HG03045 (cell line): ENCODE measurements around the gene PTPN18.
"Not testable (repeated sequence)": the region's sequence is repeated elsewhere in the genome, so short reads cannot be mapped to it uniquely, and the experiment has no call there.

Experiments
- ATAC-seq: cut with Tn5 transposase; IDR thresholded peaks from one replicate; pipeline ENCODE4 v1.9.1; 2021; ENCODE audit warnings: mild to moderate bottlenecking, moderate library complexity; ENCODE audit not compliant: unreplicated experiment

Gene PTPN18, protein sequence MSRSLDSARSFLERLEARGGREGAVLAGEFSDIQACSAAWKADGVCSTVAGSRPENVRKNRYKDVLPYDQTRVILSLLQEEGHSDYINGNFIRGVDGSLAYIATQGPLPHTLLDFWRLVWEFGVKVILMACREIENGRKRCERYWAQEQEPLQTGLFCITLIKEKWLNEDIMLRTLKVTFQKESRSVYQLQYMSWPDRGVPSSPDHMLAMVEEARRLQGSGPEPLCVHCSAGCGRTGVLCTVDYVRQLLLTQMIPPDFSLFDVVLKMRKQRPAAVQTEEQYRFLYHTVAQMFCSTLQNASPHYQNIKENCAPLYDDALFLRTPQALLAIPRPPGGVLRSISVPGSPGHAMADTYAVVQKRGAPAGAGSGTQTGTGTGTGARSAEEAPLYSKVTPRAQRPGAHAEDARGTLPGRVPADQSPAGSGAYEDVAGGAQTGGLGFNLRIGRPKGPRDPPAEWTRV

DNA sequence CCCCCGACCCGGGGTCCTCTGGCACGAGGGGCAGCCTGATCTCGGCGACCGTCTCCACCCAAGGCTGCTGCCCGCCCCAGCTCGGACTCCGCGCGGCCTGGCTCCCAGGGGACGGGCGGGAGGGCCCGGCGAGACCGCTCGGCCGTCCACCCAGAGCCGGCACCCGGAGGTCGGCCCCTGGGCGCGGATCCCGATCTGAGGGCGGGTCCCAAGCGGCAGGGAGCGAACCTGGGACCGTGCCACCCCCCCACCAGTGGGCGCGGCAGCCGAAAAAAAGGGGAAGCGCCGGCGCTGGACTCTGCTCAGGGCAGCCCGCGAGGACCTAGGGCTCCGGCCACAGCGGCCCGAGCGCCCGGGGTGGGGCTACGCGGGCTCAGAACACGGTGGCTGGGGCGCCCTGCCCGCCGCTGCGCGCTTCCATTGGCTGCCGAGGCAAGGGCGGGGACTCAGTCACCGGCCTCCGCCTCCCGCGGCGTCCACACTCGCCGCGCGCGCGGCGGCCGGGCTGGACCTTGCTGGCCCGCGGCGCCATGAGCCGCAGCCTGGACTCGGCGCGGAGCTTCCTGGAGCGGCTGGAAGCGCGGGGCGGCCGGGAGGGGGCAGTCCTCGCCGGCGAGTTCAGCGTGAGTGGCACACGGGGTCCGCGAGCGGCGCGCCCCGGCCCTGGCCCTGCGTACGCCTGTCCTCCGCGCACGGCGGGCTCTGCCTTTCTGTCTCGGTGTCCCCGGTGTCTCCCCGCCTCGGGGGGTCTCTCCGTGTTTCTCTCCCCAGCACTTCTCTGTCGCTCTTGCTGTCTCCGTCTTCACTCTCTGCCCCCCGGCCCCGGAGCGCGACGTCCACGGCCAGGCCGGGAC is at the start of gene PTPN18:
Gene PTPN18 (plus strand): TSS at position 479 of the 854 bp plus-strand sequence. CDS start 52 bp downstream, at position 531.
- peak; percentile 93 for ATAC-seq

DNA sequence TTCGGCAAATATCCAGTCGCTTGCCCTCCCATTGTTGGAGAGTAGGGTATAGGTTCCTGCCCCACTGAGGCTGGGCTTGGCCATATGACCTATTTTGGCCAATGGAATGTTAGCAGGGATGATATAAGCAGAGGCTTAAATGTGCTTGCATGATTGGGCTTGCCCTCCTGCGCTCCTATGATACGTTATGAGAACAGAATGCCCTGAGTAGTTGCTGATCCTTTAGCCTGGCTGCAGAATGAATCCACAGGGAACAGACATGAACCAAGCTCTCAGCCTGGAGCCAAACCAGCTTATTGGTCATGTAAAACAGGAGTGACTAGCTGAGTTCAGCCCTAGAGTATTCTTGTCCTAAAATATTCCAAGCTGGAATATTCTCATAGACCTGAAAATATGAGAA is 48.0 kb upstream of the PTPN18 start:
- no peak for ATAC-seq

DNA sequence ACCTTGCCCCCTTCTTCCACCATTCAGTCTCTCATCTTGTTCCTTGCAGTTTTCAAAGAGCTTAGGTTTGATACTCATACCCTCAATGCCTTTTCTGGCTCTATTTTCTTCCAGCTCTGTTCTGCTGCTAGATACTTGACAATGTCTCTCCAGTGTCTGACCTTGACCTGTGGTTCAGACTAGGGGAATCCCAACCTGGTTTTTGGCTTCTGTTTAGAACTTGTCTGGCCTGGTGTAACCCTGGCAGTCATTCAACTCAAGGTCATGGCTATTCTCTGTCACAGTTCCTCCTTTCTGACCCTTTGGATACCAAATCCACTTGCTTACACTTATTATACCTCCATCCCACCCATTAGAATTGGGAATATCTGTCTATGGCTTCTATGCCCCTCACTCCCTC is 45.0 kb upstream of the PTPN18 start:
- no peak for ATAC-seq

DNA sequence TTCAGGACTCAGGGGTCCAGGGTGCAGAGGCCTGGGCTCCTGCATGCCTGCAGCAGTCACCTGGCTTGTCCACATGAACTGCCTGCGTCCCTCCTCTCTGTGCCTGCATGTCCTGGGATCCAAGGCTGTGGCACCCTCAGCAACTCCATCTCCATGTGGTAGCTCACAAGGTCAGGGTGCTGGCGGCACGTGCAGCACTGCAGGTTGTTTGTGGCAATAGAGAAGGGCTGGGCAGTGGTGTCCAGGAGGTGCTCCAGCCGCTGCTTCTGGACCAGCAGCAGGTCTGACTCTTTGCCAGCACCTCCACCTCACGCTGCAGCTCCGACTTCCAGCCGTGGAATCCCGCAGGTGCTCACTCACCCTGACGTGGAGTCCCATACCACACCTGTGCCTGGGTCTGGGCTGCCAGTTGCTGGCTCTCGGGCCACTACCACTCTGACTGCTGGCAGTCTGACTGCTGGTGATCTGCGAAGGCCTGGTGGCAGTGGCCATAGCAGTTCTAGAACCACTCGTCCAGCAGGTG is 42.0 kb upstream of the PTPN18 start:
- no peak for ATAC-seq

DNA sequence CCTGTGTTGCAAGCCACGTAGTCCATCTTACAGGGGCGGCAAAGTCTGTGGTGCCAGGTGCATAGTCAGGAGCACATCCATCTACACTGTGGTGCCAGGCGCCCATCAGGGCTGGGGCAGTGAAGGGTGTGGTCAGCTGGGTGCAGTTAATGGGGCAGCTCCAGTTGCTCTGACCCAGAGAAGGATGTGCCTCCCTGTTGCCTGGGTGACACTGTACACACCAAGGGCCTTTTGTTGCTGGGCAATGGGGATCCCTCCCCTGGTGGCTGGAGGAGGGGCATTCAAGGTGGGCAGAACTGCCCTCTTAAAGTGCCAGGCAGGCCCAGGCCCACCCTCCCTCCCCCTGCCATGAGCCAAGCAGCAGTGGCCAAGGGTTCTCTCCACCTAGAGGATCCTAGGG is 41.5 kb upstream of the PTPN18 start:
- ATAC-seq, result no peak

DNA sequence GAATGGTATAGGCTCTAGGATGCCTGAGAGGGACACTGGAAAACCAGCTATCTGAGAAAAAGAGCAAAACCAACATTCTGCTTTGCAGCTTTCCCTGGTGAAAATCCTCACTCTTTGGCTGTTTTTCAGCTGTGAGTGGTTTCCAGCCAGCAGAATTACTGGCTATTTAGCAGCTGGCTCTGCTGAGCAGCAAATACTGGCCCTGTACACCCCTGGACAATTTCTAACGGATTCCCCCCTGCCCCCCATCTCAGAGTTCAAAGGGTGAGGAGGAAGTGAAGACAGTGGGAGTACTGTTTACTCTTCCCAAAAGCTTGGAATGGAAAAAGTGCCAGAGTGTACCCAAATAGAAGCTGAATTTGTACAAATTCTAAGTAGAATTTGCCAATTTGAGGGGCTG is 39.3 kb upstream of the PTPN18 start:
- ATAC-seq, result no peak

DNA sequence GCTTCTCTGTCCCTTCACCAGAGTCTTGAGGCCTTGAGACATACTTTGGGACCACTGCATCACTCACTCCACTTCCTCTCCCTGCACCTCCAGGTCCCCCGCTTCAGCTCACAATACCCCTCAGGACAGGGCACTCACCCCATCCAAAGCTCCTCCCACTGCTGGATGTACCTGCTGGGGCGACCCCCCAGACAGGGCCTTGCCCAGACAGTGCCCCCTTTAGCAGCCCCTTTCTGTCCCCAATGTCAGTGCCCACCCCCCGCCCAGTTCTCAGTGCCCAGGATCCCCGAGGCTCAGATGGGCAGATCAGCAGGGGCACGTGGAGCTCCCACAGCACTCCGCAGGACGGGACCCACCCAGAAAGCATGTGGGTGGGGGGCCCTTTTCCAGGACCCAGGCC is 37.0 kb upstream of the PTPN18 start:
- ATAC-seq, result no peak

DNA sequence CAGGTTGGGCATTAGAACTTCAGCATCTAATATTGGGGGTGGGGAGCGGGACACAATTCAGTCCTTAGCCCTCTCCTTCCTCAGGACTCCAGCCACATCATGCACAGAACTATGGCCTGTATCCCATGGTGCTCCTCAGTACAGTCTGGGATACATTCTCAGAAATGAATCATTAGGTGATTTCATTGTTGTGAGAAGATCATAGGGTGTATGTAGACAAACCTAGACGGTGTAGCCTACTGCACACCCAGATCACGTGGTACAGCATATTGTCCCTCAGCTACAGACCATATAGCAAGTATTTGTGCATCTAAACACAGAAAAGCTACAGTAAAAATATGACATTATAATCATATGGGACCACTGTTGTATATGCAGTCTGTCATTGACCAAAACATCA is 36.3 kb upstream of the PTPN18 start:
- ATAC-seq, result no peak

DNA sequence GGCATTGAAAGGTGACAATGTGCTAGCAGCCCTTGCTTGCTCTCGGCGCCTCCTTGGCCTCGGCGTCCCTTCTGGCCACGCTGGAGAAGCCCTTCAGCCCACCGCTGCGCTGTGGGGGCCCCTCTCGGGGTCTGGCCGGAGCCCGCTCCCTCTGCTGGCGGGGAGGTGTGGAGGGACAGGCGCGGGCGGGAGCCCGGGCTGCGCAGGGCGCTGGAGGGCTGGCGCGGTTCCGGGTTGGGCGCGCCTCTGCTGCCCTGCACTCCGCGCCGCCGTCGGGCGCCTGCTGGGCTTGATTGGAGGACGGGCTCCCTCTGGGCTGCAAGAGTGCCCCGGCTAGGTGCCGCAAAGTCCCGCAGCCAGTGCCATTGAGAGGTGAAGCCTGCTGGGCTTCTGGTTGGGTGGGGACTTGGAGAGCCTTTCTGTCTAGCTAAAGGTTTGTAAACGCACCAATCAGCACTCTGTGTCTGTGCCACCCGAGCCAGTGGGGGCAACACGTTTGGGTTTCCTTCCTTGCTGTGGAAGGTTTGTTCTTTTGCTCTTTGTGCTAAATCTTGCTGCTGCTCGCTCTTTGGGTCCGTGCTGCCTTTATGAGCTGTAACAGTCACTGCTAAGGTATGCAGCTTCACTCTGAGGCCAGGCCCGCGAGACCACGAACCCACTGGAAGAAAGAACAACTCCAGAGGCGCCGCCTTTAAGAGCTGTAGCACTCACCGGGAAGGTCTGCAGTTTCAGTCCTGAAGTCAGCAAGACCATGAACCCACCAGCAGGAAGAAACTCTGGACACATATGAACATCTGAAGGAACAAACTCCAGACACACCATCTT is 27.9 kb upstream of the PTPN18 start:
- no peak for ATAC-seq

DNA sequence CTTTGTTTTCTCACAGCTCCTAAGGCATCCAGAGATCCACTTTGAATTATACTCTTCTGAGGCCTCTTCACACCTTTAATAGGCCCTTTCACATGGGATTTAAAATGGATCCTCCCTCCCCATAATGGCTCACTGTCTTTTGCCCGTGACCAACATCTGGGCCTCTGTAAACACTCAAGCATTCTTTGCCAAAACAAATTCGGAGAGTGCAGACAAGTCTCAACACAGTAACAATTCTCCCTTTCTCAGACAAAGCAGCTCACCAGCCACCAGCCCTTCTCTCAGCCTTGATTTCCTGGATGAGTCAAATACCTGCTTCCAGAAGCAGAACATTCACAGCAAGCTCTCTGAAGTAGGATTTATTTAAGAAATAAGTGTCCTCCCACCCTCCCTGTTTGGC is 27.1 kb upstream of the PTPN18 start:
- no peak for ATAC-seq

DNA sequence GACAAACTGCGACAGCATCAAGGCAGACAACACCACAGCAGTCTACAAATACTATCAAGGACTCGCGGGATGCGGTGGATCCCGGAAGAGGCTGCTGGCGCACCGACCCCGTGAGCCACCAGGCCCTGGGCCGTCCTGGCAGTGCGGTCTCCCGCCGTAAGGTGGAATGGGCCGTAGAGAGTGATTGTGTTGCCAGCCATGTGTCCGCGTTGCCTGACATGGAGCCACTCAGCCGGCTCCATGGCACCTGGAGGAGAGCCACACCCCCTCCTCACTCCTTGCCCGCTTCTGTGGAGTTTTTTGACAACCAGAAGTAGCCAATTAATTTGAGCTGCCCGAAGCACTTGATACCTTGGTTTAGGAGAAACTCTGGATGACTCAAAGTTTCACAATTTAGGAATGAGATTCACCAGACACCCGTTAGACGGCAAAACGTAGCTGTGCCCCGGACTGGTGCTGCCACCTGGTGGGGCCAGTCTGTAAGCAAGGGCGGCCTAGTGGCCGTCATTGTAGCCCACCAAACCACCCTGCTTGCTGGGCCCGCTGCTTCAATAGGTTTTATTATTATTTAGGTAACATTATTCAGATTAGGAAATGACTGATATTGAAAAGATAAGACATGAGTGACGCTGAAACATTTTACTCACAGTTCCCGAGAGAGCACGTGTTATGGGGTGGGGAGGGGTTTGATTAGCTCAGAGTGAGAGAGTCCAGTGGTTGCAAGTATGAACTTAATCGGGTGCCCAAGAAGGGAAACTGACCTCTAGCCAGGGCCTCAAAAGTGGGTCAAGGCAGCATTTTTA is 23.4 kb upstream of the PTPN18 start:
- ATAC-seq, result peak; percentile 82

DNA sequence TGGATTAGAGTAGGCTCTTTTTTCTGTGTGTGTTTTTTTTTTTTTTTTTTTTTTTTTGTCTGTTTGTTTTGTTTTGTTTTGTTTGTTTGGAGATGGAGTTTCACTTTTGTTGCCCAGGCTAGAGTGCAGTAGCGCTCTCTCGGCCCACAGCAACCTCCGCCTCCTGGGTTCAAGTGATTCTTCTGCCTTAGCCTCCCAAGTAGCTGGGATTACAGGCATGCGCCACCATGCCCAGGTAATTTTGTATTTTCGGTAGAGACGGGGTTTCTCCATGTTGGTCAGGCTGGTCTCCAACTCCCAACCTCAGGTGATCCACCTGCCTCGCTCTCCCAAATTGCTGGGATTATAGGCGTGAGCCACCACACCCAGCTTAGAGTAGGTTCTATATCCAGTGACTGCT is 22.6 kb upstream of the PTPN18 start:
- ATAC-seq, result not testable (repeated sequence)

DNA sequence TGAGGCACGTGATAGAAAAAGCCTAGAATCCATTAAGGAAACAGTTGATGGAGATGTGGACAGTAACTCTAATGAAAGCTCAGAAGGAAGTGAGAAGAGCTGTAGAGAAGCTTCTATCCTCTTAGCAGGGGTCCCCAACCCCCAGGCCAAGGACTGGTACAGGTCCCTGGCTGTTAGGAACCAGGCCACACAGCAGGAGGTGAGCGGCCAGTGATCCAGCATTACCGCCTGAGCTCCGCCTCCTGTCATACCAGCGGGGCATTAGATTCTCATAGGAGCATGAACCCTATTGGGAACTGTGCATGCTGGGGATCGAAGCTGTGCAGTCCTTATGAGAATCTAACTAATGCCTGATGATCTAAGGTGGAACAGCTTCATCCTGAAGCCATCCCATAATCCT is 21.8 kb upstream of the PTPN18 start:
- no peak for ATAC-seq

DNA sequence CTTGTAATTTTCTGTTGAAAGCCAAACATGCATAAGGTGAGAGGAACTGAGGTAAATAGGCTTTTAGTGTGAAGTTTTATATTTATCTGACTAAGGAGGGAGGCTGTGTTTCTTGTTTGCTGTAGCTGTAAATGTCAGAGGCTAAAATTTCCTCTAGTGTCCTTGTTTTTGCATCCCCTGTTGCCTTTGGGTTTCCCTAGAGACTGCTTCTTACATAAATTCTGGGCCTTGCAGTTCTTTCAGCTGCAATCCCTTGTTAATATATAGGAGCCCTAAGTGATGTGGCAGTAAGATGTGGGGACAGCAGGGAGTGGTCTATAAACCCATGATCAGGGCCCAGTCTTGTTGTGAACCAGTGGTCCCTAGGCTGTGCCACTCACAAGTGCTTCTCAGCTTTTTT is 20.6 kb upstream of the PTPN18 start:
- no peak for ATAC-seq

DNA sequence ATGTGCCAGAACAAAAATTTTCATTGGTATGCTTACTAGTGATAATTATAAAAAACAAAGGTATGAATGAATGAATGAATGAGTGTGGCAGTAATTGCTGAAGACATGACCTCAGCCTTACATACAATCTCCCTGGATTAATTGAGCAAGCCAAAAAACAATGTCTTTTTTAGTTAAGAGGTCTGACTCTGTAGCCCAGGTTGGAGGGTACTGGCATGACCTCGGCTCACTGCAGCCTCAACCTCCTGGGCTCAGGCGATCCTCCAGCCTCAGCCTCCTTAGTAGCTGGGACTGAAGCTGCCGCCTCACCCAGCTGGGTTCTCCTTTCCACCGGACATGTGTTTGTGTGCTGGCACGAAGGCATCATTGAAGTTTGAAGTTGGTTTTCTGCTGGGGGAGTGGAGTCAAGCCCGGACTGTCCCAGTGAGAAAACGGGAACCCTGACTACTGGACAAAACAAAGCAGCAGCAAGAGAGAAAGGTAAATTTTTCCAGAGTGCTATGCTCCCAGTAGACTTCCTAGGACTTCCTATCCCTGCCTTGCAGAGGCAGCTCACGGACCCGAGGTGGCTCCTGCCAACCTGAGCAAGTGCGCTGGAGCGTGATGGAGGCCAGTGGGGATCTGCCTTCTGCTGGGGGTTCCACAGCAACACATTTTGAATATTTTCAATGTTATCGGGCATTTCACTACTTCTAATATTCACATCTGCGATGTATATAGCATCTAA is 19.5 kb upstream of the PTPN18 start:
- no peak for ATAC-seq

DNA sequence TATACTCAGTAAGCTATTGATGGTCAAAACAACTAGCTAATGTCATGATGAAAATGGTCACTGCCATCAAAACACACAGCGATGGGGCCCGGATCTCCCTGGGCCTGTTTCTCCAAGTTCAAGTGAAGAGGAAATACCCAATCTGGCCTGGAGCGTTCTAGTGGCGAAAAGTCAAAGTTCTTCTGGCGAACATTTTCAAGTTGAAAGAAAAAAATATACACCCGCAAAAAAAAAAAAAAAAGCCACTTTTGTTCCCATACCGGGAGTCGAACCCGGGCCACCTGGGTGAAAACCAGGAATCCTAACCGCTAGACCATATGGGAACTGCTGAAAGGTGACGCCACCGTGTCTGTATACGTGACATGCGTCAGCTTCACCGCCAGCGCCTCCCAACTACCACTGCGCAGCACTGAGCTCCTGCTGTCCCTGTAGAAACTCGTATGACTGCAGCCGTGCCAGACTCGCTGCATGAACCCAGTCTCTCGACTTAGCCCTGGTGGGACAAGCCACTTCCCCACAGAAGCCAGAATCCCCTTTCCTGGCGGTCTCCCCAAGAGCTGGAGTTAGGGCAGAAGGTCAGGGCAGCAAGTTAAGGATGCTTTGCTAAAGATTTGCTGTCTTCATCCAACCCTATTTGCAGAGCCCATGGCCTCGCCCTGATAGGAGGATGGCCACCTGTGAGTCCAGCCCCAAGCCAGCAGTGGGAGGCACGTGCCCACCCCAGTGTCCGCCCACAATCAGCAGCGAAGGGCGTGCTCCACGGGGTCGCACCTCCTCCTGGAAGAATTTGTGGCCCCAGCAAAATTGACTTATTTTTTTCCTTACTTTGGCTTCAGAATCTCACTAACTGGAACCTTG is 18.8 kb upstream of the PTPN18 start:
- ATAC-seq, result no peak

DNA sequence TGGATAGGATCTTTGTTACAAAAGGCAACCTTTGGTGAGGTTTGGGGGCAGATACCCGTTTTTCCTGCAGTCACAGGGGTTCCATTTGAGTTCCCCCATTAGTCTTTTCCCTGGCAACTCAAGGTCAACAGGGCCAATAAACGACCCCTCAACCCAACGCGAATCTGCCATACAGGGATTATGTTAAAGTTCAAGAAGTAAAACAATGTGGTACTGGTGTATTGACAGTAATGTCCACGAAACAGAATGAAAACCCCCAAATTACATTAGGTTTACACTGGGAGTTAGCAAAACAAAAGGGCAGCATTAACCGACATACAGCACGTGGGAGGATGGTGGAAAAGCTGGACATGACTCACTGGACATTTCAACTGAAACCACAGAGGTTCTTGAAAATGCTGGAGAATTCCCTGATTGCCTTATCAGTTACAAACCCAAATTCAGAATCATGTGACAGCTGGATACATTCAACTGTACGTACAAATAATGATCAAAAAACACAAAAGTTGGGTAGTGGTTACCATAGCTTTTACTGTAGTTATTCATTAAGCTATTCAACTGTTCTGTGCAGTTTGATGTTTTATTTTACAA is 18.0 kb upstream of the PTPN18 start:
- no peak for ATAC-seq

DNA sequence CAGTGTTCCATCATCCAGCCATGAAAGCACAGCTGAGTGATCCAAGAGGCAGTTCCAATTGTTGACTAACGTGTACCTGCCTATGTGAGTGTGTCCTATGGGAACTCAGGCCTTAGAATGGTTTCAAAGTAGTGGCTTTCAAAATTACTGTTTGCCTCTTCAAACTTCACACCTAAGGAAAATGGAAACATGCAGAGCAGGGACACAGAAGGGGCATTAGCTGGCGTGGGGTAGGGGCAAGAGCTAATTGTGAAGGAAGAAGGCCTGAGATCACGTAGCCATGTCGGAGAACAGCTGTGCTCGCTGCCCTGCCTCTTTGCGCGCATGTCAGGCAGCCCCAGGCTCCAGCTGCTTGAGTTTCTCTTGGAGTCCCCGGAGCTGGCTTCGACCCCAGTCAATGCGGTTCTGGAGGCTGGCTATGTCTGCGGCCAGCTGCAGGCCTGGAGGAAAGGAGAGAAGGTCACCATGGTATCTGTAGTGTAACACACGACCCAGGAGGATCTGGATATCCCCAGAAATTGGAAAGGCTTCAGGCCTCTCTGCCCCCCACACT is 17.0 kb upstream of the PTPN18 start:
- ATAC-seq, result no peak
